SK-N-SH (cell line): Measurements from ENCODE around the gene SYNGR2. TPM values are rescaled to one million over a fixed set of nuclear protein-coding genes. Genes with fewer than 3 reads are reported as not detected.

Experiments used
- CTCF ChIA-PET: fragments of 300-600, 350-600 bp; formaldehyde crosslinking; extraction: SDS; loops from one replicate; lab custom pipeline; 2021; lab: Yijun Ruan, JAX
- POLR2A ChIA-PET: fragments of 350-600 bp; sonication (Branson Sonifier 250); formaldehyde crosslinking; extraction: SDS; loops from one replicate; lab custom pipeline; 2020; ENCODE audit warnings: antibody characterized with exemption, inconsistent platforms; lab: Yijun Ruan, JAX
- DNase-seq: peaks from one replicate; pipeline ENCODE4 v3.0.0; 2012
- H2AFZ ChIP-seq: fragments of 200-600 bp; sonication (generic); 2 replicates; pipeline ENCODE4 v1.8.1; 2016; ENCODE audit warnings: antibody characterized with exemption, mild to moderate bottlenecking, low read depth
- H3F3A ChIP-seq: fragments of 200-600 bp; sonication (generic); replicated peaks from 2 replicates; pipeline ENCODE3; 2016; ENCODE audit warnings: antibody characterized with exemption, mild to moderate bottlenecking; ENCODE audit not compliant: insufficient read depth
- H3K27ac ChIP-seq, 2 experiments: fragments of 200-500 bp in 1 of 2; fragments of 200-600 bp in 1 of 2; sonication (Bioruptor generic) in 1 of 2; sonication (generic), shearing (Covaris generic) in 1 of 2; 2 replicates each; pipeline versions ENCODE4 v1.5.1 to v1.6.1; 2014 to 2016; ENCODE audit warnings: low read depth in 2 of 2, inconsistent platforms in 1 of 2, low read length in 1 of 2, mild to moderate bottlenecking in 1 of 2, mixed read lengths in 1 of 2
- H3K27me3 ChIP-seq: fragments of 200-600 bp; sonication (generic), shearing (Covaris generic); 2 replicates; pipeline ENCODE4 v1.6.1; 2016; ENCODE audit warnings: mixed run types; ENCODE audit not compliant: insufficient read depth
- H3K36me3 ChIP-seq, 2 experiments: fragments of 200-500 bp in 1 of 2; fragments of 200-600 bp in 1 of 2; sonication (Bioruptor generic) in 1 of 2; sonication (generic) in 1 of 2; replicated peaks in 1 of 2; 2 replicates each; pipeline versions ENCODE3 to v1.5.1; 2014 to 2016; ENCODE audit warnings: low read length in 1 of 2, mild to moderate bottlenecking in 1 of 2; ENCODE audit not compliant: insufficient read depth in 2 of 2, control insufficient read depth in 1 of 2
- H3K4me1 ChIP-seq, 2 experiments: fragments of 200-500 bp in 1 of 2; fragments of 200-600 bp in 1 of 2; sonication (Bioruptor generic) in 1 of 2; sonication (generic), shearing (Covaris generic) in 1 of 2; 2 replicates each; pipeline versions ENCODE4 v1.5.1 to v1.6.1; 2014 to 2016; ENCODE audit warnings: low read depth in 1 of 2, low read length in 1 of 2, mixed run types in 1 of 2; ENCODE audit not compliant: insufficient read depth in 2 of 2, control insufficient read depth in 1 of 2
- H3K4me2 ChIP-seq: fragments of 200-600 bp; sonication (generic), shearing (Covaris generic); 2 replicates; pipeline ENCODE4 v1.6.1; 2017; ENCODE audit warnings: mixed run types
- H3K4me3 ChIP-seq, 2 experiments: fragments of 200-500 bp in 1 of 2; fragments of 200-600 bp in 1 of 2; sonication (Bioruptor generic) in 1 of 2; sonication (generic), shearing (Covaris generic) in 1 of 2; 2 replicates each; pipeline versions ENCODE4 v1.5.1 to v1.8.1; 2014 to 2016; ENCODE audit warnings: low read depth in 2 of 2, inconsistent platforms in 1 of 2, low read length in 1 of 2, mild to moderate bottlenecking in 1 of 2, mixed read lengths in 1 of 2, moderate library complexity in 1 of 2
- H3K79me2 ChIP-seq: fragments of 200-600 bp; sonication (generic); 2 replicates; pipeline ENCODE4 v1.8.1; 2017; ENCODE audit warnings: mild to moderate bottlenecking; ENCODE audit not compliant: insufficient read depth
- H3K9ac ChIP-seq: fragments of 200-600 bp; sonication (generic); 2 replicates; pipeline ENCODE4 v1.6.1; 2017; ENCODE audit warnings: mixed run types
- H3K9me2 ChIP-seq: fragments of 200-600 bp; sonication (generic); 2 replicates; pipeline ENCODE4 v1.6.1; 2017; ENCODE audit warnings: mixed run types
- H3K9me3 ChIP-seq: fragments of 200-600 bp; sonication (generic); 2 replicates; pipeline ENCODE4 v1.6.1; 2017; ENCODE audit warnings: mixed run types, mild to moderate bottlenecking, moderate library complexity
- H4K20me1 ChIP-seq: fragments of 200-600 bp; sonication (generic); 2 replicates; pipeline ENCODE4 v1.6.1; 2017; ENCODE audit warnings: mild to moderate bottlenecking, mixed run types; ENCODE audit not compliant: insufficient read depth
- CHD2 ChIP-seq: fragments of 150-350 bp; IDR thresholded peaks from 2 replicates; pipeline ENCODE4 v1.6.1; 2018; ENCODE audit warnings: low read length; ENCODE audit not compliant: partially characterized antibody
- ELF1 ChIP-seq: IDR thresholded peaks from 2 replicates; pipeline ENCODE4 v1.4.0; 2012
- FOXJ3 ChIP-seq: sonication (generic); formaldehyde crosslinking; IDR thresholded peaks from 2 replicates; pipeline ENCODE4 v1.5.1; 2020; ENCODE audit warnings: mild to moderate bottlenecking, missing genetic modification reagents
- GABPA ChIP-seq: IDR thresholded peaks from 2 replicates; pipeline ENCODE4 v1.4.0; 2012; ENCODE audit warnings: low read depth, mild to moderate bottlenecking
- IRF3 ChIP-seq: fragments of 150-350 bp; IDR thresholded peaks from 2 replicates; pipeline ENCODE4 v1.6.1; 2016; ENCODE audit warnings: mild to moderate bottlenecking, low read depth, low read length
- MEF2A ChIP-seq: IDR thresholded peaks from 2 replicates; pipeline ENCODE4 v1.4.0; 2012; ENCODE audit warnings: low read depth, borderline replicate concordance
- RAD21 ChIP-seq: IDR thresholded peaks from 2 replicates; pipeline ENCODE4 v1.6.1; 2012; ENCODE audit warnings: mild to moderate bottlenecking, low read length
- RCOR1 ChIP-seq: fragments of 150-350 bp; IDR thresholded peaks from 2 replicates; pipeline ENCODE4 v1.6.1; 2017; ENCODE audit warnings: antibody characterized with exemption, low read length
- RXRA ChIP-seq: IDR thresholded peaks from 2 replicates; pipeline ENCODE4 v1.4.0; 2012; ENCODE audit warnings: low read depth, mild to moderate bottlenecking, borderline replicate concordance
- SIN3A ChIP-seq: IDR thresholded peaks from 2 replicates; pipeline ENCODE4 v1.6.1; 2012; ENCODE audit warnings: low read depth, mild to moderate bottlenecking, low read length, moderate library complexity, borderline replicate concordance
- TAF1 ChIP-seq: IDR thresholded peaks from 2 replicates; pipeline ENCODE4 v1.6.1; 2012; ENCODE audit warnings: low read depth, mild to moderate bottlenecking, low read length, moderate library complexity, borderline replicate concordance
- USF1 ChIP-seq: IDR thresholded peaks from 2 replicates; pipeline ENCODE4 v1.4.0; 2012; ENCODE audit warnings: low read depth, borderline replicate concordance
- USF2 ChIP-seq: fragments of 150-350 bp; IDR thresholded peaks from 2 replicates; pipeline ENCODE4 v1.6.1; 2017; ENCODE audit warnings: antibody characterized with exemption, low read length, low read depth, borderline replicate concordance
- YY1 ChIP-seq: IDR thresholded peaks from 2 replicates; pipeline ENCODE4 v1.4.0; 2012; ENCODE audit warnings: low read depth, mild to moderate bottlenecking
- ZBTB33 ChIP-seq: IDR thresholded peaks from 2 replicates; pipeline ENCODE4 v1.4.0; 2012; ENCODE audit warnings: low read depth, borderline replicate concordance
- WGBS: methylation state at CpG from one replicate; pipeline ENCODE4 v1.1.6; 2017; ENCODE audit warnings: low lambda C conversion rate; 5-methylcytosine and 5-hydroxymethylcytosine counted together
- polyA plus RNA-seq, 3 experiments: library from polyadenylated mRNA; depleted of rRNA; stranded (reverse); fragments of >200 nt; gene quantifications; 2 replicates each; pipeline ENCODE4 v1.2.3, GENCODE V29; 2012

The SYNGR2 gene
- polyA plus RNA-seq, 1 of the 3 experiments (the other 2 are of a cell fraction), result 181 TPM

GRCh38 chr17:78122216-78122930 is 46.0 kb upstream of the SYNGR2 start:
- Histone ChIP-seq H3K36me3 (no peaks in the 10 kb centered on the region), H2AFZ (no peak overlapping the region), H3K4me2 (no peak overlapping the region), H3F3A (no peaks in the 10 kb centered on the region), H3K9ac (no peak overlapping the region), H3K4me1 (peaks cover 0 to 31% of the 10 kb centered on the region in 2 experiments; a peak in 1 of 4 replicates), H3K79me2 (no peaks in the 10 kb centered on the region), H3K27ac (no peak overlapping the region), H4K20me1 (no peaks in the 10 kb centered on the region), H3K9me2 (no peaks in the 10 kb centered on the region), H3K27me3 (no peaks in the 10 kb centered on the region), H3K4me3 (no peak overlapping the region), H3K9me3 (no peaks in the 10 kb centered on the region)
- POLR2A ChIA-PET, result no interaction called here
- DNase-seq, result no peak
- whole genome bisulfite sequencing, result 95% methylated on average over 17 of the region's 23 CpGs
- no peak for TF ChIP-seq TAF1
- TF ChIP-seq RCOR1, result no peak
- no peak for TF ChIP-seq YY1
- TF ChIP-seq MEF2A, result no peak
- no peak for TF ChIP-seq SIN3A
- TF ChIP-seq USF1, result no peak
- TF ChIP-seq RXRA, result no peak
- no peak for TF ChIP-seq GABPA
- no peak for TF ChIP-seq ELF1
- TF ChIP-seq FOXJ3 (CRISPR knock-in tag), result no peak
- no peak for TF ChIP-seq ZBTB33
- no peak for TF ChIP-seq IRF3
- CTCF ChIA-PET, result interaction anchor here (0.7 to 5.9 kb wide), 6 partner anchors 9 to 580 kb away, joined by 3 to 42 read pairs (median 6); no protein-coding TSS in a partner anchor

- H3K9me2 ChIP-seq, result no peaks in the 10 kb centered on the region
- TF ChIP-seq RXRA (no peak), RCOR1 (no peak), USF2 (no peak), RAD21 (no peak), CHD2 (no peak), MEF2A (no peak), IRF3 (no peak)
- H3K9me3 ChIP-seq, result no peaks in the 10 kb centered on the region
- H3K4me1 ChIP-seq, result peaks cover 0 to 31% of the 10 kb centered on the region in 2 experiments; a peak in 1 of 4 replicates
- no peak for DNase-seq
- 93% methylated on average over 4 of the region's 4 CpGs for WGBS
- no peak overlapping the region for H2AFZ ChIP-seq
- H4K20me1 ChIP-seq, result no peaks in the 10 kb centered on the region
- no peaks in the 10 kb centered on the region for H3K27me3 ChIP-seq
- no peak overlapping the region for H3K27ac ChIP-seq
- H3F3A ChIP-seq, result no peaks in the 10 kb centered on the region
- no peak overlapping the region for H3K4me3 ChIP-seq
- POLR2A ChIA-PET, result no interaction called here
- CTCF ChIA-PET, result interaction anchor here (0.7 to 5.9 kb wide), 5 partner anchors 10 to 580 kb away, joined by 3 to 42 read pairs (median 10); no protein-coding TSS in a partner anchor
- H3K9ac ChIP-seq, result no peak overlapping the region
- no peaks in the 10 kb centered on the region for H3K36me3 ChIP-seq
- H3K79me2 ChIP-seq, result no peaks in the 10 kb centered on the region
- no peak overlapping the region for H3K4me2 ChIP-seq
Observed at GRCh38 chr17:78122931-78123249, 45.5 kb upstream of the SYNGR2 start.
